ENCODE data around the gene KLHL8. TPM values are rescaled to one million over a fixed set of nuclear protein-coding genes. Genes with fewer than 3 reads are reported as not detected.

Gene KLHL8
- total RNA-seq, 1 experiment from 2014 or later: 7.5 TPM

DNA sequence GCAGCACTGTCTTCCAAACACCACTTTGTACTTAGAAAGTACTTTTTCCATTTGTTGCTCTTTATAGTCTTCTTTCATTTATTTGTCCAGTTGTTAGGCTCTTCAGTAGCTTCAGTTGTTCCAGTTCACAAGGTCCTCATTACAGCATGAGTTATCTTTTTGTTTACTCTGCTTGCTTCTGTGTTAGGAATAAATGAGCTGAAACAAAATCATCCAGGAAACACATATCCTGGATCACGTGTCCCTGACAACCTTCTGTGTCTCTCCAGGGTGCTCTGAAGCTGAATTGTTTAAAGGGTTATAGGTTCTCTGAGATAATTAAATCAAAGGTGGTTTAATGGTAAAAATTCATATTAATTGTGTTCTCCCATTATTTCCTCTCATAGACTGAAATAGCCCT is 19.9 kb upstream of the KLHL8 start:
- H3K9me3 ChIP-seq (ENCODE audit: control insufficient read depth, low read depth, low read length): no peaks in the 10 kb centered on the region
- no peak overlapping the region for H3K27ac Mint-ChIP-seq
- no peaks in the 10 kb centered on the region for H3K4me1 Mint-ChIP-seq
- no peaks in the 10 kb centered on the region; the same call in 1 of the 2 replicates for H3K27me3 Mint-ChIP-seq (ENCODE audit: low read depth)
- H3K36me3 Mint-ChIP-seq (ENCODE audit: insufficient read depth in 1 of 3, low read depth in 3 of 3): peaks cover 13 to 28% (median 16%) of the 10 kb centered on the region in 3 experiments
- no peak overlapping the region for H4K5ac ChIP-seq (ENCODE audit: insufficient read length, low read depth, low read length)
- H3K27ac ChIP-seq (ENCODE audit: insufficient read length, low read depth, low read length): no peak overlapping the region
- H2BK12ac ChIP-seq (ENCODE audit: insufficient read length, low read depth, low read length): no peak overlapping the region
- no peaks in the 10 kb centered on the region for H3K27me3 ChIP-seq (ENCODE audit: insufficient read depth, low read length)
- no peak overlapping the region for H3T11ph ChIP-seq (ENCODE audit: low read length)
- no peaks in the 10 kb centered on the region for H3K4me1 ChIP-seq (ENCODE audit: insufficient read depth, low read length)
- no peak overlapping the region for H2BK15ac ChIP-seq (ENCODE audit: low read depth, low read length)
- no peak overlapping the region for H2BK5ac ChIP-seq (ENCODE audit: insufficient read length, low read length)
- H3K9me3 Mint-ChIP-seq: peaks cover 33% of the 10 kb centered on the region in 2 experiments
- no peak for DNase-seq
- H3K4me2 ChIP-seq (ENCODE audit: insufficient read depth, insufficient read length, low read length): no peak overlapping the region
- WGBS (ENCODE audit: extremely low coverage, insufficient read length, low lambda C conversion rate): no CpG with 5 or more reads among the region's 1 CpG
- no peak overlapping the region for H3K23ac ChIP-seq (ENCODE audit: insufficient read length, low read depth, low read length)
- no peak overlapping the region for H2AK5ac ChIP-seq (ENCODE audit: insufficient read length, low read length)
- no peaks in the 10 kb centered on the region for H3K79me2 ChIP-seq (ENCODE audit: insufficient read depth, low read length)
- H4K8ac ChIP-seq (replicated peaks; ENCODE audit: insufficient read length, low read depth, low read length): no peak overlapping the region
- TF ChIP-seq, protein P1, sequence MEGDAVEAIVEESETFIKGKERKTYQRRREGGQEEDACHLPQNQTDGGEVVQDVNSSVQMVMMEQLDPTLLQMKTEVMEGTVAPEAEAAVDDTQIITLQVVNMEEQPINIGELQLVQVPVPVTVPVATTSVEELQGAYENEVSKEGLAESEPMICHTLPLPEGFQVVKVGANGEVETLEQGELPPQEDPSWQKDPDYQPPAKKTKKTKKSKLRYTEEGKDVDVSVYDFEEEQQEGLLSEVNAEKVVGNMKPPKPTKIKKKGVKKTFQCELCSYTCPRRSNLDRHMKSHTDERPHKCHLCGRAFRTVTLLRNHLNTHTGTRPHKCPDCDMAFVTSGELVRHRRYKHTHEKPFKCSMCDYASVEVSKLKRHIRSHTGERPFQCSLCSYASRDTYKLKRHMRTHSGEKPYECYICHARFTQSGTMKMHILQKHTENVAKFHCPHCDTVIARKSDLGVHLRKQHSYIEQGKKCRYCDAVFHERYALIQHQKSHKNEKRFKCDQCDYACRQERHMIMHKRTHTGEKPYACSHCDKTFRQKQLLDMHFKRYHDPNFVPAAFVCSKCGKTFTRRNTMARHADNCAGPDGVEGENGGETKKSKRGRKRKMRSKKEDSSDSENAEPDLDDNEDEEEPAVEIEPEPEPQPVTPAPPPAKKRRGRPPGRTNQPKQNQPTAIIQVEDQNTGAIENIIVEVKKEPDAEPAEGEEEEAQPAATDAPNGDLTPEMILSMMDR (conservative IDR thresholded peaks at IDR 0.05): no peak
- H2AFZ ChIP-seq (ENCODE audit: low read length): no peak overlapping the region
- H3K14ac ChIP-seq (ENCODE audit: insufficient read depth, low read length): no peak overlapping the region
- H3K9ac ChIP-seq (ENCODE audit: extremely low read depth, insufficient read length, low read length): no peak overlapping the region
- no peaks in the 10 kb centered on the region for H4K20me1 ChIP-seq (ENCODE audit: control insufficient read depth, insufficient read depth, insufficient read length)
- no peak overlapping the region for H3K56ac ChIP-seq (ENCODE audit: insufficient read length, low read depth, low read length)
- no peak overlapping the region for H3K18ac ChIP-seq (ENCODE audit: insufficient read length, low read depth, low read length)
- no peak overlapping the region for H3K4me3 Mint-ChIP-seq
- no peak overlapping the region for H2BK20ac ChIP-seq (ENCODE audit: low read depth, low read length, poor library complexity, severe bottlenecking)
- H4K91ac ChIP-seq (ENCODE audit: insufficient read length, low read depth, low read length): no peak overlapping the region
- H3K4ac ChIP-seq (ENCODE audit: low read depth, low read length): no peak overlapping the region
- H2BK120ac ChIP-seq (ENCODE audit: low read depth, low read length, poor library complexity, severe bottlenecking): no peak overlapping the region
- no peaks in the 10 kb centered on the region for H3K23me2 ChIP-seq (ENCODE audit: insufficient read length, low read depth, low read length, poor library complexity, severe bottlenecking)
- H3K79me1 ChIP-seq (ENCODE audit: insufficient read depth, low read depth, low read length, poor library complexity, severe bottlenecking): no peaks in the 10 kb centered on the region
